Neural crest cell (in vitro differentiated cells): ENCODE measurements around the gene SYCP2L. TPM values are rescaled to one million over a fixed set of nuclear protein-coding genes. Genes with fewer than 3 reads are reported as not detected.

ENCODE experiments used
- DNase-seq: peaks from one replicate; pipeline ENCODE4 v3.0.0; 2021; ENCODE audit warnings: low read depth, mixed read lengths, low spot score
- H3K27ac Mint-ChIP-seq: one replicate; pipeline ENCODE4 v1.8.0; 2021; ENCODE audit warnings: mild to moderate bottlenecking, mixed read lengths; ENCODE audit not compliant: unreplicated experiment
- H3K27me3 Mint-ChIP-seq: 2 replicates; pipeline ENCODE4 v1.8.0; 2021; ENCODE audit warnings: low read depth, mild to moderate bottlenecking, mixed read lengths
- H3K36me3 Mint-ChIP-seq: 2 replicates; pipeline ENCODE4 v1.8.0; 2021; ENCODE audit warnings: low read depth, mild to moderate bottlenecking, mixed read lengths
- H3K4me1 Mint-ChIP-seq: 2 replicates; pipeline ENCODE4 v1.8.0; 2021; ENCODE audit warnings: mixed read lengths
- H3K4me3 Mint-ChIP-seq: one replicate; pipeline ENCODE4 v1.8.0; 2021; ENCODE audit warnings: mild to moderate bottlenecking, mixed read lengths
- H3K9me3 Mint-ChIP-seq: 2 replicates; pipeline ENCODE4 v1.8.0; 2021; ENCODE audit warnings: mixed read lengths
- total RNA-seq: library from RNA; stranded (reverse); gene quantifications from 2 replicates; pipeline ENCODE4 v1.2.1, GENCODE V29; 2021
- TF ChIP-seq, protein P1 (sequence below): fragments of 200-600 bp; sonication (generic); conservative IDR thresholded peaks from 2 replicates; pipeline ENCODE4 v1.5.0; 2021; ENCODE audit warnings: antibody characterized with exemption, mild to moderate bottlenecking

Gene SYCP2L
- total RNA-seq, 1 donor from 2014 or later: 5.6 TPM

GRCh38 chr6:10961837-10962236 is 75.0 kb downstream of the SYCP2L start:
- Mint-ChIP-seq H3K36me3 (peaks cover 26% of the 10 kb centered on the region), H3K9me3 (peaks cover 8% of the 10 kb centered on the region), H3K4me1 (no peaks in the 10 kb centered on the region), H3K27ac (no peak overlapping the region), H3K4me3 (no peak overlapping the region), H3K27me3 (no peaks in the 10 kb centered on the region)
- no peak for DNase-seq
- TF ChIP-seq, protein P1, sequence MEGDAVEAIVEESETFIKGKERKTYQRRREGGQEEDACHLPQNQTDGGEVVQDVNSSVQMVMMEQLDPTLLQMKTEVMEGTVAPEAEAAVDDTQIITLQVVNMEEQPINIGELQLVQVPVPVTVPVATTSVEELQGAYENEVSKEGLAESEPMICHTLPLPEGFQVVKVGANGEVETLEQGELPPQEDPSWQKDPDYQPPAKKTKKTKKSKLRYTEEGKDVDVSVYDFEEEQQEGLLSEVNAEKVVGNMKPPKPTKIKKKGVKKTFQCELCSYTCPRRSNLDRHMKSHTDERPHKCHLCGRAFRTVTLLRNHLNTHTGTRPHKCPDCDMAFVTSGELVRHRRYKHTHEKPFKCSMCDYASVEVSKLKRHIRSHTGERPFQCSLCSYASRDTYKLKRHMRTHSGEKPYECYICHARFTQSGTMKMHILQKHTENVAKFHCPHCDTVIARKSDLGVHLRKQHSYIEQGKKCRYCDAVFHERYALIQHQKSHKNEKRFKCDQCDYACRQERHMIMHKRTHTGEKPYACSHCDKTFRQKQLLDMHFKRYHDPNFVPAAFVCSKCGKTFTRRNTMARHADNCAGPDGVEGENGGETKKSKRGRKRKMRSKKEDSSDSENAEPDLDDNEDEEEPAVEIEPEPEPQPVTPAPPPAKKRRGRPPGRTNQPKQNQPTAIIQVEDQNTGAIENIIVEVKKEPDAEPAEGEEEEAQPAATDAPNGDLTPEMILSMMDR: no peak

GRCh38 chr6:10962673-10963072 is 75.8 kb downstream of the SYCP2L start:
- TF ChIP-seq, protein P1: no peak
- H3K4me1 Mint-ChIP-seq: no peaks in the 10 kb centered on the region
- DNase-seq: no peak
- no peaks in the 10 kb centered on the region for H3K27me3 Mint-ChIP-seq
- H3K4me3 Mint-ChIP-seq: no peak overlapping the region
- no peak overlapping the region for H3K27ac Mint-ChIP-seq
- peaks cover 8% of the 10 kb centered on the region for H3K9me3 Mint-ChIP-seq
- peaks cover 27% of the 10 kb centered on the region for H3K36me3 Mint-ChIP-seq

DNA sequence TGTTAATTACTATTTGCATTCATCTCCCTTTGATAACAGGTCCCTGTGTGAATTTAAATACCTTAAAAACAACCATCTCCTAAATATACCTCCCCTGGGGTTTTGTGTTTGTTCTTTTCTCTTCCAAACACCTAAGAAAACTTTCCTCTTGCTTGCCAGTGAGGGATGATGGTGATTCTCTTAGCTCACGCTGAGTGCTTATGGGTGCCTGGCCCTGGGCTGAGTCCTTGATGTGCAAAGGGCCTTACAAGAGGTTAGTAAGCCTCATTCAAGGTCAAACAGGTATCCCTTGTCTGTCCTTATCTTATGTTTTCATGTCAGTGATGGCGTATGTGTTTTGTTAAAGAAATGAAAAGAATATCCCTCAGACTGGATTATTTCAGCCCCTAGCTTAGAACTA is 76.3 kb downstream of the SYCP2L start:
- no peak overlapping the region for H3K27ac Mint-ChIP-seq
- TF ChIP-seq, protein P1: no peak
- H3K36me3 Mint-ChIP-seq: peaks cover 31% of the 10 kb centered on the region
- H3K4me1 Mint-ChIP-seq: no peaks in the 10 kb centered on the region
- H3K9me3 Mint-ChIP-seq: peaks cover 13% of the 10 kb centered on the region
- DNase-seq: no peak
- H3K4me3 Mint-ChIP-seq: no peak overlapping the region
- H3K27me3 Mint-ChIP-seq: no peaks in the 10 kb centered on the region

GRCh38 chr6:10964684-10965083 is 77.8 kb downstream of the SYCP2L start:
- TF ChIP-seq, protein P1: no peak
- no peaks in the 10 kb centered on the region for H3K4me1 Mint-ChIP-seq
- H3K9me3 Mint-ChIP-seq: peaks cover 13% of the 10 kb centered on the region
- no peaks in the 10 kb centered on the region for H3K27me3 Mint-ChIP-seq
- no peak overlapping the region for H3K27ac Mint-ChIP-seq
- peaks cover 37% of the 10 kb centered on the region for H3K36me3 Mint-ChIP-seq
- DNase-seq: no peak
- H3K4me3 Mint-ChIP-seq: no peak overlapping the region

GRCh38 chr6:10968776-10969175 is 81.9 kb downstream of the SYCP2L start:
- H3K36me3 Mint-ChIP-seq: peaks cover 42% of the 10 kb centered on the region
- H3K4me1 Mint-ChIP-seq: no peaks in the 10 kb centered on the region
- no peak overlapping the region for H3K27ac Mint-ChIP-seq
- H3K27me3 Mint-ChIP-seq: no peaks in the 10 kb centered on the region
- no peak for DNase-seq
- peaks cover 16% of the 10 kb centered on the region for H3K9me3 Mint-ChIP-seq
- no peak overlapping the region for H3K4me3 Mint-ChIP-seq
- TF ChIP-seq, protein P1: no peak

GRCh38 chr6:10970731-10971130 is 83.9 kb downstream of the SYCP2L start:
- Mint-ChIP-seq H3K4me3 (no peak overlapping the region), H3K27me3 (no peaks in the 10 kb centered on the region), H3K36me3 (peaks cover 31% of the 10 kb centered on the region), H3K27ac (no peak overlapping the region), H3K9me3 (peaks cover 13% of the 10 kb centered on the region), H3K4me1 (no peaks in the 10 kb centered on the region)
- DNase-seq: no peak
- TF ChIP-seq, protein P1: no peak
